HepG2 (cell line): ENCODE results near the gene MAN1B1. TPM values are rescaled to one million over a fixed set of nuclear protein-coding genes. Genes with fewer than 3 reads are reported as not detected.

Experiments
- HINFP ChIP-seq: sonication (generic); formaldehyde crosslinking; IDR thresholded peaks from 2 replicates; pipeline ENCODE4 v1.4.0; 2020; ENCODE audit warnings: low read depth, mild to moderate bottlenecking, missing genetic modification reagents
- HNF4A ChIP-seq: sonication (generic); formaldehyde crosslinking; IDR thresholded peaks from 2 replicates; pipeline ENCODE4 v1.4.0; 2020; ENCODE audit warnings: missing genetic modification reagents
- JARID2 ChIP-seq: sonication (generic); formaldehyde crosslinking; IDR thresholded peaks from 2 replicates; pipeline ENCODE4 v1.8.1; 2023; ENCODE audit warnings: missing genetic modification reagents, inconsistent platforms; ENCODE audit not compliant: insufficient replicate concordance
- JUND ChIP-seq: sonication (generic); formaldehyde crosslinking; IDR thresholded peaks from 2 replicates; pipeline ENCODE4 v1.8.0; 2022; ENCODE audit warnings: mild to moderate bottlenecking, missing genetic modification reagents
- MED1 ChIP-seq: sonication (generic); formaldehyde crosslinking; IDR thresholded peaks from 2 replicates; pipeline ENCODE4 v1.4.0; 2020; ENCODE audit warnings: missing genetic modification reagents
- MED8 ChIP-seq: sonication (generic); formaldehyde crosslinking; IDR thresholded peaks from 2 replicates; pipeline ENCODE4 v1.8.1; 2023; ENCODE audit warnings: mild to moderate bottlenecking, missing genetic modification reagents; ENCODE audit not compliant: insufficient replicate concordance
- MTA1 ChIP-seq: sonication (generic); formaldehyde crosslinking; IDR thresholded peaks from 2 replicates; pipeline ENCODE4 v1.4.0; 2020; ENCODE audit warnings: missing genetic modification reagents, mild to moderate bottlenecking, borderline replicate concordance
- MYC ChIP-seq: sonication (generic); formaldehyde crosslinking; IDR thresholded peaks from 2 replicates; pipeline ENCODE4 v1.9.0; 2021; ENCODE audit warnings: missing genetic modification reagents, borderline replicate concordance
- NCOA5 ChIP-seq: sonication (generic); formaldehyde crosslinking; IDR thresholded peaks from 2 replicates; pipeline ENCODE4 v1.4.0; 2020; ENCODE audit warnings: missing genetic modification reagents
- SETDB1 ChIP-seq: sonication (generic); formaldehyde crosslinking; IDR thresholded peaks from 2 replicates; pipeline ENCODE4 v1.5.1; 2020; ENCODE audit warnings: missing genetic modification reagents, mild to moderate bottlenecking, borderline replicate concordance
- SNAI1 ChIP-seq: sonication (generic); formaldehyde crosslinking; IDR thresholded peaks from 2 replicates; pipeline ENCODE4 v1.5.0; 2020; ENCODE audit warnings: mild to moderate bottlenecking, missing genetic modification reagents, borderline replicate concordance
- TOPORS ChIP-seq: sonication (generic); formaldehyde crosslinking; IDR thresholded peaks from 2 replicates; pipeline ENCODE4 v1.8.0; 2023; ENCODE audit warnings: mild to moderate bottlenecking, missing genetic modification reagents
- ZBTB7A ChIP-seq: sonication (generic); formaldehyde crosslinking; IDR thresholded peaks from 2 replicates; pipeline ENCODE4 v1.8.0; 2022; ENCODE audit warnings: mild to moderate bottlenecking, missing genetic modification reagents
- ZNF513 ChIP-seq: sonication (generic); formaldehyde crosslinking; conservative IDR thresholded peaks from 2 replicates; pipeline ENCODE4 v1.5.0; 2020; ENCODE audit warnings: missing genetic modification reagents
- ZNF552 ChIP-seq: sonication (generic); formaldehyde crosslinking; IDR thresholded peaks from 2 replicates; pipeline ENCODE4 v1.9.0; 2022; ENCODE audit warnings: missing genetic modification reagents, mild to moderate bottlenecking, borderline replicate concordance
- ZNF607 ChIP-seq: sonication (generic); formaldehyde crosslinking; IDR thresholded peaks from 2 replicates; pipeline ENCODE4 v1.5.1; 2020; ENCODE audit warnings: missing genetic modification reagents, mild to moderate bottlenecking, borderline replicate concordance
- ZNF737 ChIP-seq: sonication (generic); formaldehyde crosslinking; IDR thresholded peaks from 2 replicates; pipeline ENCODE4 v1.5.0; 2020; ENCODE audit warnings: missing genetic modification reagents, mild to moderate bottlenecking, borderline replicate concordance
- polyA plus RNA-seq, 8 experiments: library from polyadenylated mRNA; depleted of rRNA in 3 of 8; stranded (reverse) in 7 of 8; unstranded in 1 of 8; fragments of >200 nt; fragmentation: Illumina TruSeq in 4 of 8; extraction: Trizol in 4 of 8; gene quantifications; 2 replicates each; pipeline versions ENCODE4 v1.2.1 to v1.2.3, GENCODE V29; 2011 to 2016; ENCODE audit warnings: low read depth in 4 of 8, missing spikeins in 1 of 8, mixed read lengths in 1 of 8; ENCODE audit not compliant: insufficient read depth in 1 of 8
- total RNA-seq, 5 experiments: library from RNA; depleted of rRNA; stranded (reverse); fragments of >200 nt; fragmentation: Illumina TruSeq; extraction: Trizol; gene quantifications; 2 replicates each; pipeline ENCODE4 v1.2.3, GENCODE V29; 2016; ENCODE audit warnings: low read depth in 1 of 5
- TF ChIP-seq, protein P1 (sequence below): sonication (generic); formaldehyde crosslinking; IDR thresholded peaks from 2 replicates; pipeline ENCODE4 v1.5.1; 2020; ENCODE audit warnings: mild to moderate bottlenecking, missing genetic modification reagents, moderate library complexity
- TF ChIP-seq, protein P2 (sequence below): sonication (generic); formaldehyde crosslinking; IDR thresholded peaks from 2 replicates; pipeline ENCODE4 v1.5.0; 2020; ENCODE audit warnings: missing genetic modification reagents
- TF ChIP-seq, protein P3 (sequence below): sonication (generic); formaldehyde crosslinking; IDR thresholded peaks from 2 replicates; pipeline ENCODE4 v1.9.0; 2021; ENCODE audit warnings: missing genetic modification reagents, mild to moderate bottlenecking, borderline replicate concordance

The MAN1B1 gene
- total and polyA plus RNA-seq, 2 of the 13 experiments (the other 11 are each of a cell fraction or from before 2014, with no cell fraction given), result 48.9 to 59.5 TPM

- TF ChIP-seq, protein P1, sequence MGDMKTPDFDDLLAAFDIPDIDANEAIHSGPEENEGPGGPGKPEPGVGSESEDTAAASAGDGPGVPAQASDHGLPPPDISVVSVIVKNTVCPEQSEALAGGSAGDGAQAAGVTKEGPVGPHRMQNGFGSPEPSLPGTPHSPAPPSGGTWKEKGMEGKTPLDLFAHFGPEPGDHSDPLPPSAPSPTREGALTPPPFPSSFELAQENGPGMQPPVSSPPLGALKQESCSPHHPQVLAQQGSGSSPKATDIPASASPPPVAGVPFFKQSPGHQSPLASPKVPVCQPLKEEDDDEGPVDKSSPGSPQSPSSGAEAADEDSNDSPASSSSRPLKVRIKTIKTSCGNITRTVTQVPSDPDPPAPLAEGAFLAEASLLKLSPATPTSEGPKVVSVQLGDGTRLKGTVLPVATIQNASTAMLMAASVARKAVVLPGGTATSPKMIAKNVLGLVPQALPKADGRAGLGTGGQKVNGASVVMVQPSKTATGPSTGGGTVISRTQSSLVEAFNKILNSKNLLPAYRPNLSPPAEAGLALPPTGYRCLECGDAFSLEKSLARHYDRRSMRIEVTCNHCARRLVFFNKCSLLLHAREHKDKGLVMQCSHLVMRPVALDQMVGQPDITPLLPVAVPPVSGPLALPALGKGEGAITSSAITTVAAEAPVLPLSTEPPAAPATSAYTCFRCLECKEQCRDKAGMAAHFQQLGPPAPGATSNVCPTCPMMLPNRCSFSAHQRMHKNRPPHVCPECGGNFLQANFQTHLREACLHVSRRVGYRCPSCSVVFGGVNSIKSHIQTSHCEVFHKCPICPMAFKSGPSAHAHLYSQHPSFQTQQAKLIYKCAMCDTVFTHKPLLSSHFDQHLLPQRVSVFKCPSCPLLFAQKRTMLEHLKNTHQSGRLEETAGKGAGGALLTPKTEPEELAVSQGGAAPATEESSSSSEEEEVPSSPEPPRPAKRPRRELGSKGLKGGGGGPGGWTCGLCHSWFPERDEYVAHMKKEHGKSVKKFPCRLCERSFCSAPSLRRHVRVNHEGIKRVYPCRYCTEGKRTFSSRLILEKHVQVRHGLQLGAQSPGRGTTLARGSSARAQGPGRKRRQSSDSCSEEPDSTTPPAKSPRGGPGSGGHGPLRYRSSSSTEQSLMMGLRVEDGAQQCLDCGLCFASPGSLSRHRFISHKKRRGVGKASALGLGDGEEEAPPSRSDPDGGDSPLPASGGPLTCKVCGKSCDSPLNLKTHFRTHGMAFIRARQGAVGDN (CRISPR knock-in tag), result peak; percentile 44; the same call in 1 of the 2 replicates
- TF ChIP-seq MYC (CRISPR knock-in tag) (no peak), ZBTB7A (peak; percentile 64; the same call in 1 of the 2 replicates), SNAI1 (no peak), ZNF607 (0 out of 2 replicates have a peak, but pooled peaks have one; percentile 55), MED1 (CRISPR knock-in tag) (no peak), HNF4A (CRISPR knock-in tag) (peak; percentile 66; the same call in 1 of the 2 replicates), ZNF513 (CRISPR knock-in tag) (no peak), NCOA5 (CRISPR knock-in tag) (no peak), MED8 (CRISPR knock-in tag) (no peak), ZNF552 (CRISPR knock-in tag) (no peak), TOPORS (no peak), JARID2 (CRISPR knock-in tag) (no peak), HINFP (CRISPR knock-in tag) (no peak), ZNF737 (CRISPR knock-in tag) (no peak), SETDB1 (CRISPR knock-in tag) (no peak), JUND (CRISPR knock-in tag) (no peak), MTA1 (CRISPR knock-in tag) (peak; percentile 56; the same call in 1 of the 2 replicates)
- TF ChIP-seq, protein P2, sequence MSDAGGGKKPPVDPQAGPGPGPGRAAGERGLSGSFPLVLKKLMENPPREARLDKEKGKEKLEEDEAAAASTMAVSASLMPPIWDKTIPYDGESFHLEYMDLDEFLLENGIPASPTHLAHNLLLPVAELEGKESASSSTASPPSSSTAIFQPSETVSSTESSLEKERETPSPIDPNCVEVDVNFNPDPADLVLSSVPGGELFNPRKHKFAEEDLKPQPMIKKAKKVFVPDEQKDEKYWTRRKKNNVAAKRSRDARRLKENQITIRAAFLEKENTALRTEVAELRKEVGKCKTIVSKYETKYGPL, result no peak
- TF ChIP-seq, protein P3, sequence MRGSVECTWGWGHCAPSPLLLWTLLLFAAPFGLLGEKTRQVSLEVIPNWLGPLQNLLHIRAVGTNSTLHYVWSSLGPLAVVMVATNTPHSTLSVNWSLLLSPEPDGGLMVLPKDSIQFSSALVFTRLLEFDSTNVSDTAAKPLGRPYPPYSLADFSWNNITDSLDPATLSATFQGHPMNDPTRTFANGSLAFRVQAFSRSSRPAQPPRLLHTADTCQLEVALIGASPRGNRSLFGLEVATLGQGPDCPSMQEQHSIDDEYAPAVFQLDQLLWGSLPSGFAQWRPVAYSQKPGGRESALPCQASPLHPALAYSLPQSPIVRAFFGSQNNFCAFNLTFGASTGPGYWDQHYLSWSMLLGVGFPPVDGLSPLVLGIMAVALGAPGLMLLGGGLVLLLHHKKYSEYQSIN (CRISPR knock-in tag), result no peak
These were observed 20.6 kb downstream of the MAN1B1 start (continued) for GRCh38 chr9:137107312-137107921.
